HepG2 (cell line): ENCODE results near the gene PDIA4.

Experiments used
- AHR ChIP-seq: IDR thresholded peaks from 2 replicates; pipeline ENCODE4 v1.6.1; 2018; ENCODE audit warnings: missing genetic modification reagents, missing compliant biosample characterization
- RFX5 ChIP-seq: IDR thresholded peaks from 2 replicates; pipeline ENCODE4 v1.6.1; 2011; ENCODE audit warnings: low read depth, low read length, improper control_type of control experiment
- TF ChIP-seq, protein P1 (sequence below): sonication (generic); formaldehyde crosslinking; IDR thresholded peaks from 2 replicates; pipeline ENCODE4 v1.4.0; 2020; ENCODE audit warnings: missing genetic modification reagents, borderline replicate concordance
- TF ChIP-seq, protein P2 (sequence below), 2 experiments: IDR thresholded peaks; 2 replicates each; pipeline ENCODE4 v1.6.1; 2011 to 2012; ENCODE audit warnings: low read length in 2 of 2, borderline replicate concordance in 1 of 2, low read depth in 1 of 2, mild to moderate bottlenecking in 1 of 2, moderate library complexity in 1 of 2

DNA sequence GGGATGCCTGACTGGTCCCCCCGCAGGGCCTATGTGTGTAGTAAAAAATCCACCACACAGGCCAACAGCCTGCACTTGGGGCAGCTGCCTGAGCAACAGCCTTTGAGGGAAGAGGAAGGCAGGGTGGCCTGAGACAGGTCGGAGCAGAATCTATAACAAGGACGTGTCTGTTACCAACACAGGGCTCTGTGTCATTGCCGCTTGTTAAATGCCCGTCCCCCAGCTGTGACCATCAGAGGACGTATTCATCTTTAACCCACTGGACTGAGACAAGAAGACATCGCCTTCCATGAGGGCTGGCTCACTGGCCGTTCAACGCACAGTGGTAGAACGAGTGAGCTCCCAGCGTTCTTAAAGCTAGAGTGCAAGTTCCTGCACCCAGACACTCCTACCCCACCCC is 7.8 kb downstream of the PDIA4 start:
- no peak for TF ChIP-seq RFX5
- no peak for TF ChIP-seq AHR (CRISPR knock-in tag)
- TF ChIP-seq, protein P1, sequence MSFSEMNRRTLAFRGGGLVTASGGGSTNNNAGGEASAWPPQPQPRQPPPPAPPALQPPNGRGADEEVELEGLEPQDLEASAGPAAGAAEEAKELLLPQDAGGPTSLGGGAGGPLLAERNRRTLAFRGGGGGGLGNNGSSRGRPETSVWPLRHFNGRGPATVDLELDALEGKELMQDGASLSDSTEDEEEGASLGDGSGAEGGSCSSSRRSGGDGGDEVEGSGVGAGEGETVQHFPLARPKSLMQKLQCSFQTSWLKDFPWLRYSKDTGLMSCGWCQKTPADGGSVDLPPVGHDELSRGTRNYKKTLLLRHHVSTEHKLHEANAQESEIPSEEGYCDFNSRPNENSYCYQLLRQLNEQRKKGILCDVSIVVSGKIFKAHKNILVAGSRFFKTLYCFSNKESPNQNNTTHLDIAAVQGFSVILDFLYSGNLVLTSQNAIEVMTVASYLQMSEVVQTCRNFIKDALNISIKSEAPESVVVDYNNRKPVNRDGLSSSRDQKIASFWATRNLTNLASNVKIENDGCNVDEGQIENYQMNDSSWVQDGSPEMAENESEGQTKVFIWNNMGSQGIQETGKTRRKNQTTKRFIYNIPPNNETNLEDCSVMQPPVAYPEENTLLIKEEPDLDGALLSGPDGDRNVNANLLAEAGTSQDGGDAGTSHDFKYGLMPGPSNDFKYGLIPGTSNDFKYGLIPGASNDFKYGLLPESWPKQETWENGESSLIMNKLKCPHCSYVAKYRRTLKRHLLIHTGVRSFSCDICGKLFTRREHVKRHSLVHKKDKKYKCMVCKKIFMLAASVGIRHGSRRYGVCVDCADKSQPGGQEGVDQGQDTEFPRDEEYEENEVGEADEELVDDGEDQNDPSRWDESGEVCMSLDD = no peak
- TF ChIP-seq, protein P2, sequence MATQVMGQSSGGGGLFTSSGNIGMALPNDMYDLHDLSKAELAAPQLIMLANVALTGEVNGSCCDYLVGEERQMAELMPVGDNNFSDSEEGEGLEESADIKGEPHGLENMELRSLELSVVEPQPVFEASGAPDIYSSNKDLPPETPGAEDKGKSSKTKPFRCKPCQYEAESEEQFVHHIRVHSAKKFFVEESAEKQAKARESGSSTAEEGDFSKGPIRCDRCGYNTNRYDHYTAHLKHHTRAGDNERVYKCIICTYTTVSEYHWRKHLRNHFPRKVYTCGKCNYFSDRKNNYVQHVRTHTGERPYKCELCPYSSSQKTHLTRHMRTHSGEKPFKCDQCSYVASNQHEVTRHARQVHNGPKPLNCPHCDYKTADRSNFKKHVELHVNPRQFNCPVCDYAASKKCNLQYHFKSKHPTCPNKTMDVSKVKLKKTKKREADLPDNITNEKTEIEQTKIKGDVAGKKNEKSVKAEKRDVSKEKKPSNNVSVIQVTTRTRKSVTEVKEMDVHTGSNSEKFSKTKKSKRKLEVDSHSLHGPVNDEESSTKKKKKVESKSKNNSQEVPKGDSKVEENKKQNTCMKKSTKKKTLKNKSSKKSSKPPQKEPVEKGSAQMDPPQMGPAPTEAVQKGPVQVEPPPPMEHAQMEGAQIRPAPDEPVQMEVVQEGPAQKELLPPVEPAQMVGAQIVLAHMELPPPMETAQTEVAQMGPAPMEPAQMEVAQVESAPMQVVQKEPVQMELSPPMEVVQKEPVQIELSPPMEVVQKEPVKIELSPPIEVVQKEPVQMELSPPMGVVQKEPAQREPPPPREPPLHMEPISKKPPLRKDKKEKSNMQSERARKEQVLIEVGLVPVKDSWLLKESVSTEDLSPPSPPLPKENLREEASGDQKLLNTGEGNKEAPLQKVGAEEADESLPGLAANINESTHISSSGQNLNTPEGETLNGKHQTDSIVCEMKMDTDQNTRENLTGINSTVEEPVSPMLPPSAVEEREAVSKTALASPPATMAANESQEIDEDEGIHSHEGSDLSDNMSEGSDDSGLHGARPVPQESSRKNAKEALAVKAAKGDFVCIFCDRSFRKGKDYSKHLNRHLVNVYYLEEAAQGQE (IDR thresholded peaks at IDR 0.05; ENCODE audit: borderline replicate concordance in 1 of 2, low read depth in 1 of 2, low read length in 2 of 2) = no peak
